A549 (cell line): Measurements from ENCODE around the gene HBZ. TPM values are rescaled to one million over a fixed set of nuclear protein-coding genes. Genes with fewer than 3 reads are reported as not detected.
A peak's percentile ranks its signal among the peaks of the same experiment; 100 is the strongest.

Experiments used
- ATAC-seq, 2 experiments: fragments of 200-7000 bp in 1 of 2; fragments of >200 bp in 1 of 2; cut with Nextera tagmentation in 1 of 2; cut with Tn5 transposase in 1 of 2; 3 replicates each; pipeline versions ENCODE4 v1.8.0 to v1.9.1; 2018 to 2020; ENCODE audit warnings: mild to moderate bottlenecking in 1 of 2, moderate library complexity in 1 of 2
- CTCF ChIA-PET: fragments of 300-600 bp; sonication (Branson Sonifier 250); formaldehyde crosslinking; extraction: SDS; loops from one replicate; lab custom pipeline; 2021; ENCODE audit warnings: antibody characterized with exemption, inconsistent platforms; lab: Yijun Ruan, JAX
- POLR2A ChIA-PET: fragments of 350-600 bp; formaldehyde crosslinking; extraction: SDS; loops from one replicate; lab custom pipeline; 2021; ENCODE audit warnings: antibody characterized with exemption, inconsistent platforms; lab: Yijun Ruan, JAX
- DNase-seq, 2 experiments: peaks; one replicate each; pipeline versions ENCODE4 v3.0.0 to v3.0.0-alpha.2; 2011 to 2016; ENCODE audit warnings: low read depth in 1 of 2, low spot score in 1 of 2
- FAIRE-seq: peaks from 2 replicates; lab custom pipeline; 2011; peaks lifted over from hg19 to GRCh38; lab: Jason Lieb, UNC
- H3K27ac ChIP-seq, 2 experiments: fragments of >200 bp; sonication (Bioruptor Twin); formaldehyde crosslinking; 3 replicates each; pipeline ENCODE4 v1.5.1; 2016 to 2017
- H3K4me1 ChIP-seq: fragments of >200 bp; sonication (Bioruptor Twin); formaldehyde crosslinking; 3 replicates; pipeline ENCODE4 v1.6.1; 2016
- H3K4me2 ChIP-seq: fragments of >200 bp; sonication (Bioruptor Twin); formaldehyde crosslinking; 3 replicates; pipeline ENCODE4 v1.6.1; 2016
- H3K4me3 ChIP-seq: fragments of >200 bp; sonication (Bioruptor Twin); formaldehyde crosslinking; 3 replicates; pipeline ENCODE4 v1.5.1; 2016
- H3K9me3 ChIP-seq: fragments of >200 bp; sonication (Bioruptor Twin); formaldehyde crosslinking; 3 replicates; pipeline ENCODE4 v1.6.1; 2016
- ATOH8 ChIP-seq: fragments of 250-450 bp; sonication (Bioruptor Pico); IDR thresholded peaks from 2 replicates; pipeline ENCODE4 v1.5.0; 2020; ENCODE audit warnings: low read depth, mild to moderate bottlenecking, moderate library complexity
- CBX8 ChIP-seq: fragments of 200-600 bp; sonication (generic); IDR thresholded peaks from 2 replicates; pipeline ENCODE4 v1.6.1; 2016
- CTCF ChIP-seq: fragments of >200 bp; sonication (Bioruptor Twin); formaldehyde crosslinking; IDR thresholded peaks from 3 replicates; pipeline ENCODE4 v1.5.1; 2016
- E2F6 ChIP-seq: IDR thresholded peaks from 2 replicates; pipeline ENCODE4 v1.6.1; 2012; ENCODE audit warnings: low read depth, borderline replicate concordance
- EHF ChIP-seq: fragments of 250-450 bp; sonication (Bioruptor Pico); IDR thresholded peaks from 2 replicates; pipeline ENCODE4 v1.5.0; 2020; ENCODE audit warnings: mild to moderate bottlenecking
- ELK1 ChIP-seq: fragments of 150-350 bp; IDR thresholded peaks from 2 replicates; pipeline ENCODE4 v1.6.1; 2014; ENCODE audit warnings: low read depth, mild to moderate bottlenecking, low read length
- ESRRA ChIP-seq: fragments of 150-350 bp; IDR thresholded peaks from 2 replicates; pipeline ENCODE4 v1.6.1; 2014; ENCODE audit warnings: mild to moderate bottlenecking, low read length, borderline replicate concordance
- FOXS1 ChIP-seq: fragments of 250-450 bp; sonication (Bioruptor Pico); IDR thresholded peaks from 2 replicates; pipeline ENCODE4 v1.5.0; 2020; ENCODE audit warnings: mild to moderate bottlenecking, moderate library complexity
- HEYL ChIP-seq: fragments of 250-450 bp; sonication (Bioruptor Pico); IDR thresholded peaks from 2 replicates; pipeline ENCODE4 v1.8.0; 2021; ENCODE audit warnings: mild to moderate bottlenecking, moderate library complexity
- HMGXB4 ChIP-seq: fragments of 250-450 bp; sonication (Bioruptor Pico); IDR thresholded peaks from 2 replicates; pipeline ENCODE4 v1.5.0; 2021; ENCODE audit warnings: mild to moderate bottlenecking, moderate library complexity, borderline replicate concordance
- KDM1A ChIP-seq: fragments of 200-600 bp; sonication (generic); IDR thresholded peaks from 2 replicates; pipeline ENCODE4 v1.6.1; 2016; ENCODE audit warnings: low read depth, mild to moderate bottlenecking
- KDM5A ChIP-seq: fragments of 200-600 bp; sonication (generic); IDR thresholded peaks from 2 replicates; pipeline ENCODE4 v1.6.1; 2016; ENCODE audit warnings: antibody characterized with exemption, mild to moderate bottlenecking
- MAZ ChIP-seq: fragments of 150-350 bp; IDR thresholded peaks from 2 replicates; pipeline ENCODE4 v1.6.1; 2014; ENCODE audit warnings: antibody characterized with exemption, low read depth, low read length, borderline replicate concordance
- PBX3 ChIP-seq: IDR thresholded peaks from 2 replicates; pipeline ENCODE4 v1.6.1; 2012
- RARB ChIP-seq: fragments of 250-450 bp; sonication (Bioruptor Pico); IDR thresholded peaks from 2 replicates; pipeline ENCODE4 v1.8.0; 2021; ENCODE audit warnings: mild to moderate bottlenecking, moderate library complexity
- RNF2 ChIP-seq: fragments of 200-600 bp; sonication (generic); IDR thresholded peaks from 2 replicates; pipeline ENCODE4 v1.6.1; 2016; ENCODE audit warnings: low read depth, mild to moderate bottlenecking, antibody characterized with exemption, moderate library complexity, borderline replicate concordance
- TFCP2L1 ChIP-seq: fragments of 250-450 bp; sonication (Bioruptor Pico); IDR thresholded peaks from 2 replicates; pipeline ENCODE4 v1.5.0; 2021; ENCODE audit warnings: mild to moderate bottlenecking
- TP53 ChIP-seq: fragments of 250-450 bp; sonication (Bioruptor Pico); IDR thresholded peaks from 2 replicates; pipeline ENCODE4 v1.5.0; 2021; ENCODE audit warnings: mild to moderate bottlenecking, moderate library complexity
- USF2 ChIP-seq: fragments of 450-650 bp; IDR thresholded peaks from 2 replicates; pipeline ENCODE4 v1.6.1; 2014; ENCODE audit warnings: antibody characterized with exemption
- WGBS: methylation state at CpG from one replicate; pipeline ENCODE4 v1.1.6; 2017; ENCODE audit errors: missing lambda C conversion rate; 5-methylcytosine and 5-hydroxymethylcytosine counted together
- polyA plus RNA-seq, 4 experiments: library from polyadenylated mRNA; depleted of rRNA in 3 of 4; stranded (reverse); fragments of >200 nt; fragmentation: RNase III in 1 of 4; extraction: RNeasy Plus Mini Kit Qiagen cat#74134 plus additional on column Dnase treatment in 1 of 4; gene quantifications; 2 replicates in 3 of 4; 3 replicates in 1 of 4; pipeline ENCODE4 v1.2.3, GENCODE V29; 2011 to 2017

HBZ gene
- polyA plus RNA-seq, 2 of the 4 experiments (the other 2 are of a cell fraction): not detected

GRCh38 chr16:166375-167121, 14.1 kb downstream of the HBZ start:
- ATAC-seq (no peak), DNase-seq (no peak), FAIRE-seq (no peak)
- no peak overlapping the region for H3K27ac ChIP-seq
- TF ChIP-seq PBX3 (no peak), ESRRA (no peak), TP53 (CRISPR knock-in tag) (no peak), RNF2 (no peak), ELK1 (no peak), HMGXB4 (no peak), FOXS1 (CRISPR knock-in tag) (no peak), USF2 (no peak), HEYL (no peak), CBX8 (no peak), KDM1A (no peak), MAZ (no peak), TFCP2L1 (CRISPR knock-in tag) (no peak), RARB (CRISPR knock-in tag) (no peak), ATOH8 (no peak), E2F6 (no peak), EHF (CRISPR knock-in tag) (no peak), KDM5A (no peak), CTCF (no peak)
- WGBS: 81% methylated on average over 25 of the region's 45 CpGs
- peak overlapping the region; percentile 100 for H3K4me2 ChIP-seq
- CTCF ChIA-PET: interaction anchor here (1.1 to 7.7 kb wide), 5 partner anchors 15 to 101 kb away, joined by 3 to 88 read pairs (median 6); partner anchors contain the start of gene HBQ1
- H3K4me1 ChIP-seq: peaks cover 13% of the 10 kb centered on the region
- H3K9me3 ChIP-seq: no peaks in the 10 kb centered on the region
- H3K4me3 ChIP-seq: no peak overlapping the region
- POLR2A ChIA-PET: no interaction called here
